Sigmoid colon (tissue), 7 donors: ENCODE data around the gene DLX5. TPM values are rescaled to one million over a fixed set of nuclear protein-coding genes. Genes with fewer than 3 reads are reported as not detected.
"Not testable (repeated sequence)": the region's sequence is repeated elsewhere in the genome, so short reads cannot be mapped to it uniquely, and the experiment has no call there.

ENCODE experiments used
- DNase-seq: peaks from one replicate; pipeline ENCODE4 v3.0.0-alpha.2; 2019
- H3K27ac ChIP-seq, 4 donors: fragments of 200-600 bp; sonication (generic); one replicate each; pipeline ENCODE4 v1.5.1; 2016 to 2019; ENCODE audit warnings: mild to moderate bottlenecking in 1 of 4
- H3K27me3 ChIP-seq, 3 donors: fragments of 200-600 bp; sonication (generic); one replicate each; pipeline ENCODE4 v1.5.1; 2019; ENCODE audit warnings: mild to moderate bottlenecking in 1 of 3
- H3K36me3 ChIP-seq, 4 donors: fragments of 200-600 bp; sonication (generic); one replicate each; pipeline ENCODE4 v1.5.1; 2016 to 2019
- H3K4me1 ChIP-seq, 4 donors: fragments of 200-600 bp; sonication (generic); one replicate each; pipeline ENCODE4 v1.5.1; 2017 to 2019
- H3K4me3 ChIP-seq, 4 donors: fragments of 200-600 bp; sonication (generic); one replicate each; pipeline ENCODE4 v1.5.1; 2017 to 2019; ENCODE audit warnings: mild to moderate bottlenecking in 2 of 4, moderate library complexity in 1 of 4
- H3K9me3 ChIP-seq, 4 donors: fragments of 200-600 bp in 3 of 4; sonication (generic) in 3 of 4; one replicate each; pipeline versions ENCODE4 v1.5.1 to v1.6.1; 2013 to 2019
- EP300 ChIP-seq, 4 donors: sonication (generic); formaldehyde crosslinking; IDR thresholded peaks; one replicate each; pipeline ENCODE4 v1.6.1; 2017; ENCODE audit warnings: antibody characterized with exemption in 4 of 4
- POLR2A ChIP-seq, 2 donors: fragments of 450-650 bp; IDR thresholded peaks; one replicate each; pipeline ENCODE4 v1.6.1; 2016; ENCODE audit warnings: antibody characterized with exemption in 2 of 2, mild to moderate bottlenecking in 2 of 2, moderate library complexity in 2 of 2
- POLR2AphosphoS5 ChIP-seq, 4 donors: sonication (generic); formaldehyde crosslinking; IDR thresholded peaks; one replicate each; pipeline ENCODE4 v1.6.1; 2017; ENCODE audit warnings: antibody characterized with exemption in 4 of 4
- WGBS, 2 donors: extraction: QIAGEN DNeasy Blood & Tissue Kit; methylation state at CpG; one replicate each; pipeline ENCODE4 v1.1.7; 2013; 5-methylcytosine and 5-hydroxymethylcytosine counted together
- intact Hi-C: fragments of 100-400 bp; cut with DNase I; formaldehyde crosslinking; loops from one replicate; pipeline ENCODE4 v1.15.1; 2023
- polyA plus RNA-seq, 3 donors: library from polyadenylated mRNA; stranded (reverse); fragments of 200-250 nt; gene quantifications; one replicate each; pipeline ENCODE4 v1.2.3, GENCODE V29; 2013
- total RNA-seq, 4 donors: library from RNA; depleted of rRNA; stranded (reverse); fragments of >200 nt; gene quantifications; one replicate each; pipeline ENCODE4 v1.1.0, GENCODE V29; 2016
- TF ChIP-seq, protein P1 (sequence below), 4 experiments: fragments of 450-650 bp in 3 of 4; fragments of 200-600 bp in 1 of 4; IDR thresholded peaks; one replicate each; pipeline ENCODE4 v1.5.1; 2016 to 2019; ENCODE audit warnings: antibody characterized with exemption in 4 of 4, mild to moderate bottlenecking in 3 of 4, moderate library complexity in 2 of 4
- donor health status: healthy with polysubstance abuse.
- donor health status: Bipolar disorder and iron deficiency.
- donor health status: healthy.

Gene DLX5
- total RNA-seq = under 1 TPM in 2 of 4 donors, not detected in 2; 0.41 to 0.71 TPM
- polyA plus RNA-seq = under 1 TPM in 1 of 3 donors, not detected in 2; 0.10 TPM

DNA sequence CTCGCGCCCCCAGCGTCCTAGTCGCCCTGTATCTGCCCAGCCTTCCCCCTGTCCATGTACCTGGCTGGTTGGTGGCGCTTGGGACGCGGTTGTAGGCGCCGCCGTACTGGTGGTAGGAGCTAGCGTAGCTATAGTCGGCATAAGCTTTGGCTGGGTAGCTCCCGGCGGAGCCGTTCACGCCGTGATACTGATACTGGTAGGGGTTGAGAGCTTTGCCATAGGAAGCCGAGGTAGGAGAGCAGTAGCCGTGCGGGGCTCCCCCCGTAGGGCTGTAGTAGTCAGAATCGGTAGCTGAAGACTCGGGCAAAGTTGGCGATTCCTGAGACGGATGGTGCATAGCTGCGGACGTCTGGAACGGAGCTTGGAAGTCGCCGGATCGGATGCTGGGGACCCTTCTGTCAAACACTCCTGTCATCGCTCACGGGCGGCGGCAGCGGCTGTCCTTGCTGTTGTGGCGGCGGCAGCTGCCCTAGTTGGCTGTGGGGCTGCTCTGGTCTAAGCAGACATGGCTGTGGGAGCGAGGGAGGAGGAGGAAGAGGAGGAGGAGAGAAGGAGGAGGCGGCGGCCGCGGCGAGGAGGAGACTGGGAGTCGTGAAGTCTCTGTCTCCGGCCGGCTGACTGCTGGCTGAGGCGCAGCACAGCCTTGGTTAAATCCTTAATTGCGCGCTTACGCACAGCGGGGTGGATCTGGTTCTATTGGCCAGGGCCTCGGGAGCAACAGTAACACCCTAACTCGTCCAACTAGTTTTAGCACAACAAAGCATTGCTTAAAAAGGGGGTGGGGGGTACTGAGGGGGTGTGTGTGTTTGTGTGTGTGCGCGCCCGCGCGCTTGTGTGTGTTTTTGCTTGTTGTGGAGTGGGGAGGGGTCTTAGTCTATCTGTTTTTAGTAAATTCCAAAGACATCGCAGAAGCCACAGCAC is at the start of gene DLX5:
DLX5 (minus strand) TSS at position 623 of the 921 bp plus-strand sequence; CDS start at position 415, 208 bp downstream.
- H3K27me3 ChIP-seq = peaks cover 57 to 98% (median 83%) of the 10 kb centered on the region in 3 donors
- no peaks in the 10 kb centered on the region for H3K9me3 ChIP-seq
- intact Hi-C loops = loop anchor here (10.0 kb wide), 1 partner anchor 610 kb away; no protein-coding TSS in a partner anchor
- no peak for TF ChIP-seq POLR2A (IDR thresholded peaks at IDR 0.05)
- TF ChIP-seq EP300 (IDR thresholded peaks at IDR 0.05) = no peak
- TF ChIP-seq, protein P1, sequence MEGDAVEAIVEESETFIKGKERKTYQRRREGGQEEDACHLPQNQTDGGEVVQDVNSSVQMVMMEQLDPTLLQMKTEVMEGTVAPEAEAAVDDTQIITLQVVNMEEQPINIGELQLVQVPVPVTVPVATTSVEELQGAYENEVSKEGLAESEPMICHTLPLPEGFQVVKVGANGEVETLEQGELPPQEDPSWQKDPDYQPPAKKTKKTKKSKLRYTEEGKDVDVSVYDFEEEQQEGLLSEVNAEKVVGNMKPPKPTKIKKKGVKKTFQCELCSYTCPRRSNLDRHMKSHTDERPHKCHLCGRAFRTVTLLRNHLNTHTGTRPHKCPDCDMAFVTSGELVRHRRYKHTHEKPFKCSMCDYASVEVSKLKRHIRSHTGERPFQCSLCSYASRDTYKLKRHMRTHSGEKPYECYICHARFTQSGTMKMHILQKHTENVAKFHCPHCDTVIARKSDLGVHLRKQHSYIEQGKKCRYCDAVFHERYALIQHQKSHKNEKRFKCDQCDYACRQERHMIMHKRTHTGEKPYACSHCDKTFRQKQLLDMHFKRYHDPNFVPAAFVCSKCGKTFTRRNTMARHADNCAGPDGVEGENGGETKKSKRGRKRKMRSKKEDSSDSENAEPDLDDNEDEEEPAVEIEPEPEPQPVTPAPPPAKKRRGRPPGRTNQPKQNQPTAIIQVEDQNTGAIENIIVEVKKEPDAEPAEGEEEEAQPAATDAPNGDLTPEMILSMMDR (IDR thresholded peaks at IDR 0.05) = no peak
- TF ChIP-seq POLR2AphosphoS5 (IDR thresholded peaks at IDR 0.05) = peak in 2 of 4 donors; percentile 8 to 53
- 3 to 7% methylated on average over 60 of the region's 60 CpGs for WGBS, 2 donors
- H3K36me3 ChIP-seq = no peaks in the 10 kb centered on the region
- H3K27ac ChIP-seq = no peak within 1 kb of the TSS
- peaks cover 0 to 54% (median 47%) of the 10 kb centered on the region in 4 donors for H3K4me1 ChIP-seq
- peak within 1 kb of the TSS; percentile 14 to 39 (median 32) for H3K4me3 ChIP-seq
- no peak for DNase-seq

DNA sequence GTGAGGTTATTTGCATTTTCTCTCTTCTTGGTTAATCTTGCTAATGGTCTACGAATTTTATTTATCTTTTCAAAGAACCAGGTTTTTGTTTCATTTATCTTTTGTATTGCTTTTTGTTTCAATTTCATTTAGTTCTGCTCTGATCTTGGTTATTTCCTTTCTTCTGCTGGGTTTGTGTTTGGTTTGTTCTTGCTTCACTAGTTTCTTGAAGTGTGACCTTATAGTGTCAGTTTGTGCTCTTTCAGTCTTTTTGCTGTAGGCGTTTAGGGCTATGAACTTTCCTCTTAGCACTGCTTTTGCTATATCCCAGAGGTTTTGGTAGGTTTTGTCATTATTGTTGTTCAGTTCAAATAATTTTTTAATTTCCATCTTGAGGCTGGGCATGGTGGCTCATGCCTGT is 47.4 kb upstream of the DLX5 start:
- intact Hi-C loops, H3K4me3 ChIP-seq, H3K27ac ChIP-seq, H3K27me3 ChIP-seq, H3K36me3 ChIP-seq, H3K4me1 ChIP-seq, H3K9me3 ChIP-seq, DNase-seq: not testable (repeated sequence)
- WGBS, 2 donors = 51 to 68% methylated on average over 2 of the region's 2 CpGs

DNA sequence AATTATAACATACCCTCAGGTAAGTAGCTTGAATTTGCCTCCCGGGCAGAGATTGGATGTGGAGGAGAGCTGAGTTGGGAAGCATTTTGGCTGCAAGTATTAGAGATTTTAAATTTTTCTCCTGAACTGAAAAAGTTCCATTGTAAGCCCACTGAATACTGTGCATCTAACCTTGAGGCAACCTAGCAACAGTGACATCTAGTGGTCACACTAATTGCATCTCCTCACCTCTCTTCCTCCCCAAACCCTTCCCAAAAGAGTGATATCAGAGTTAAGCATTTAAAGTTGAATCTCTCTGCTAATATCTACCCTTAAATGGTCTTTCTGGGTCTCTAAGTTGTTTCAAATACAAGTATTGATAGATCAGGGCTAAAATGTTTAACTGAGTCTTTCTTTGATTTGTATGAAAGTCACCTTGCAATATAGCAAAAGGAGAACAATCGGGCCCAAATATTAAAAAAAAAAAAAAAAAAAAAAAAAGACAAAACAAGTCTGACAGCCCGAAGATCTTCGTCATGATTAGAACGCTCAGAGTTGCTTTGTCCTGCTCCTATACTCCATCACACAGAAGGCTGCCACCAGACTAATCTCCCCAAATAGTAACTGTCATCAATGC is 40.4 kb upstream of the DLX5 start:
- intact Hi-C loops = loop anchor here (10.0 kb wide), 1 partner anchor 1150 kb away; no protein-coding TSS in a partner anchor

DNA sequence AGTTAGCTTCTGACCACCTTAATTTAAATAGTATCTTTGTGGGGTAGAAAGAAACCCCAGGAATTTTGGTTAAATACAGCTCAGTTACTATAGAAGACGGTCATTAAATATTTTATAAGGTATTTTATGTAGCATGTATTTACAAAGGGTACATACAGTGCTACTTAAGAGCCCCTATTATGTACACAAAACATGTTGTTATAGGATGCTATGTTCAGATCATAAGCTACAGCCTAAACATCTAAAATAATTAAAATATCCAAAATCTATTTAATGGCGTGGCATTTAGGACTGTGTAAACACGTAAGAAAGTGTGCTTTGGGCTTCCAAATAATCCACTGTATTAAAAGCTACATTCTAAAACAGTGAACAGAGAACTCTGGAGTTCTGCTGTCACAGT is 39.4 kb upstream of the DLX5 start:
- TF ChIP-seq POLR2AphosphoS5 (IDR thresholded peaks at IDR 0.05) (no peak), EP300 (IDR thresholded peaks at IDR 0.05) (no peak), POLR2A (IDR thresholded peaks at IDR 0.05) (no peak)
- TF ChIP-seq, protein P1 (IDR thresholded peaks at IDR 0.05) = no peak
- 44 to 62% methylated on average over 3 of the region's 3 CpGs for WGBS, 2 donors

More for the DNA sequence above, 40.4 kb upstream of the DLX5 start:
- Histone ChIP-seq H3K27ac (no peak overlapping the region), H3K27me3 (no peaks in the 10 kb centered on the region), H3K36me3 (no peaks in the 10 kb centered on the region), H3K4me1 (no peaks in the 10 kb centered on the region), H3K9me3 (no peaks in the 10 kb centered on the region), H3K4me3 (no peak overlapping the region)
- TF ChIP-seq EP300 (IDR thresholded peaks at IDR 0.05) = no peak
- TF ChIP-seq, protein P1 (IDR thresholded peaks at IDR 0.05) = peak; percentile 14 to 71 (median 18)
- 51 to 55% methylated on average over 5 of the region's 5 CpGs for WGBS, 2 donors
- DNase-seq = no peak

DNA sequence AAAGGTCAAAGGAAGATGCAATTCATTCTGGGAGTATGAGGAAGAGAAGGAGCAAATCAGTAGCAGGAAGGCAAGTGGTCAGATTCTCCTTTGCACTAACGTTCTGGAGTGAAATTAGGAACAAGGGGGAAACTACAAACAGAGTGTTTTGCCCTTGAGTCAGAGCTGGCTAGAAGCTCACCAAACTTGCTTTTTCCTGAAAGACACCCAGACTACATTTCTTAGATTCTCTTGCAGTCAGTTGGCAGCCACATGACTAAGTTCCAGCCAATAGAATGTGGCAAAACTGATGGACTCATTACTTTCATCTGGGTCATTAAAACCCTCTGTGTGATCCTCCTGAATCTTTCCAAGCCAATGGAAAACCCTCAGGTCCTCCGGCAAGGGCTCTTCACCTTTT is 18.6 kb upstream of the DLX5 start:
- no peaks in the 10 kb centered on the region for H3K36me3 ChIP-seq
- intact Hi-C loops = no loop called here
- peaks cover 0 to 19% (median 0%) of the 10 kb centered on the region in 3 donors for H3K27me3 ChIP-seq
- no peaks in the 10 kb centered on the region for H3K4me1 ChIP-seq
- TF ChIP-seq, protein P1 (IDR thresholded peaks at IDR 0.05) = no peak
- no peak for TF ChIP-seq POLR2AphosphoS5 (IDR thresholded peaks at IDR 0.05)
- TF ChIP-seq POLR2A (IDR thresholded peaks at IDR 0.05) = no peak
- no peak for TF ChIP-seq EP300 (IDR thresholded peaks at IDR 0.05)
- H3K27ac ChIP-seq = no peak overlapping the region
- WGBS, 2 donors = 46 to 58% methylated on average over 2 of the region's 2 CpGs
- no peak for DNase-seq
- no peaks in the 10 kb centered on the region for H3K9me3 ChIP-seq
- H3K4me3 ChIP-seq = no peak overlapping the region

More for the DNA sequence above, 39.4 kb upstream of the DLX5 start:
- no peak overlapping the region for H3K4me3 ChIP-seq
- no peak overlapping the region for H3K27ac ChIP-seq
- H3K9me3 ChIP-seq = peaks cover 0 to 7% (median 0%) of the 10 kb centered on the region in 4 donors
- no peaks in the 10 kb centered on the region for H3K27me3 ChIP-seq
- DNase-seq = no peak
- no peaks in the 10 kb centered on the region for H3K4me1 ChIP-seq
- H3K36me3 ChIP-seq = no peaks in the 10 kb centered on the region
- intact Hi-C loops = loop anchor here (10.0 kb wide), 1 partner anchor 1149 kb away; no protein-coding TSS in a partner anchor
